Cerebellar nuclear complex (tissue), 1 donor: ENCODE data around the gene CYP26C1.
"Not testable (repeated sequence)": the region's sequence is repeated elsewhere in the genome, so short reads cannot be mapped to it uniquely, and the experiment has no call there.

Source experiments
- DNase-seq, 2 experiments: peaks; one replicate each; lab custom pipeline; 2025; lab: John Stamatoyannopoulos, UW

Gene CYP26C1

DNA sequence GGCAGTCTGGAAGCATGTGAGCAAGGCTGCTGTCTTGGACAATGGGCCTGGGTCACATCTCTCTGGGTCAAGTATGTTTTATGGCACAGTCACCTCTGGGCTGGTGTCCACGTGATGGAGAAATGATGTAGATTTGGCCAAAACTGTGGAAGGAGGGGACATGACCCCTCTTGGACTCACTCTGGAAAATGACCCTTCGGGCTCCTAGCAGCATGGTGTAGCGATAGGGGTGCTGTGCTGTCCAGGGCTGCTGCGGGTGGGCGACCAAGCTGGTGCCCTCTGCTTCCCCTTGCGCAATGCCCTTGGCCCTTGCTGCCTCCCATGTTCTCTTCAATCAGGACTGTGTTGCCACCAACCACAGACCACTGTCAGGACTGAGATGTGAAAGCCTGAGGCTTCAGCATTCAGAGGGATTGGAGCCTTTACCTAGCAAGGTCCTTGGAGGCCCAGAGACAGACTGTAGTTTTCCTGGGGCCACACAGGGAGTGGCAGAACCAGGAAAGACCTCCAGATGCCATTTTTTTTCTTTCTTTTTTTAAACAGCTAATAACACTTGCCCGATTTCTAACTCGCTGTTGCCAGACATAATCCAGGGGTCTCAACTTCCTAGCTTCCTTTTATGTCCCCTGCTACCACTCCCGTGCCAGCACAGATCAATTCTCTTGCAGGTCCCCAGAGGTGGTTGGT is 19.2 kb downstream of the CYP26C1 start:
- no peak for DNase-seq

- no peak for DNase-seq
Measured at GRCh38 chr10:93080350-93081046, 19.9 kb downstream of the CYP26C1 start.

DNA sequence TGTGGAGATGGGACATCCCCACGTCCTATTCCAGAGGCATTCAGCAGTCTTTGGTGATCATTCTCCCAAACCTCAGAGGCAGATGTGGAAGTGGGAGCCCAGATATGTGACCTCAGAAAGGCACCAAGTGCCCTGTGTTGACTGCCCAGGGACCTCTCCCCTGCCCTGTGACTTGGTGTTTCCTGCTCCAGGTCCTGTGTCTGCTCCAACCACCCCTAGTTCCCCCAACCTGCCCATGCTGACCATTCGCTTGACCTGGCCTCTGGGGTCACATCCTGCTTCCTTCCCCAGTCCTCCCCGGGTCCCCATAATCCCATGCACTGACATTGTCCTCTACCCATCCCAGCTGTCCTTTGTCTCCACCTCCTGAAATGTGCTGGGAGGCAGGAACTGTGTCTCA is 20.7 kb downstream of the CYP26C1 start:
- no peak for DNase-seq

DNA sequence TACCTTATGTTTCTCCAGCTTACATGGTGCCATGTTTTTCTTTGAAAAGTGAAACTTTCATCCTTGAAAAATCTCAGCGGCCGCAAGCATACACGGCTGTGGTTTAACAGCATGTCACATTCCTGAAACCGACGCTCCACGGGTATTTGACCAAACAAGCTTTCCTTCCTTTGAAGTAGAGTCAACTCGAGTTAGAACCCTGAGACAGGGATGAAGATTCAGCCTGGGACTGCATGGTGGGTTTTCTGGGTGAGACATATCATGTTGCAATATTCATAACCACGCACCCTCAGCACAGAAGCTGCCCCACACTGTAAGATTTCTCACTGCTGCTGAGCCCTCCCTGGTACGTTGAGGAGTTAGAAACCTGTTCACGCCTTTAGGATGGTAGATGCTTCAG is 21.2 kb downstream of the CYP26C1 start:
- DNase-seq = no peak

DNA sequence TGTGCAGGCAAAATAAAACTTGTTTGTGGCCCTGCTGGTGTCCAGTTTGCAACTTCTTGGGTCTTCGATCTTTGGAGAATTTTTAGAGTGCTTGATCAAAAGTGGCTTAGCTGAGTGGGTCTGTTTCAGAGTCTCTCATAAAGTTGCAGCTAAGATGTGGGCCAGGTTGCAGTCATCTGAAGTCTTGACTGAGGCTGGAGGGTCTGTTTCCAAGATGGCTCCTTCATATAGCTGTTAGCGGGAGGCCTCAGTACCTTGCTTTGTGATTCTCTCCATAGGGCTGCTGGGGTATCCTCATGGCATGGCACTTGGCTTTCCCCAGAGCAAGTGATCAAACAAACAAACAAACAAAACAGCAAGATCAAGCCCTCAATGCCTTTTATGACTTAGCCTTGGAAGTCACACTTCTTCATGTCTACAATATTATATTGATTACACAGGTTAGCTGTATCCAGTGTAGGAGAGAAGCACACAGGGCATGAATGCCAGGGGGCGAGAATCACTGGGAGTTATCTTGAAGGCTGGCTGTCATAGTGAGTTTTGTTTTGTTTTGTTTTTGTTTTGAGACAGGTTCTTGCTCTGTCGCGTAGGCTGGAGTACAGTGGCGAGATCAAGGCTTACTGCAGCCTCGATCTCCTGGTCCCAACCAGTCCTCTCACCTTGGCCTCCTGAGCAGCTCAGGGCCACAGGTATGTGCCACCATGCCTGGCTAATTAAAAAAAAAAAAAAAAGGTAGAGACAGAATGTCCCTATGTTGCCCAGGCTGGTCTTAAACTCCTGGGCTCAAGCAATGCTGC is 23.3 kb downstream of the CYP26C1 start:
- DNase-seq = no peak

DNA sequence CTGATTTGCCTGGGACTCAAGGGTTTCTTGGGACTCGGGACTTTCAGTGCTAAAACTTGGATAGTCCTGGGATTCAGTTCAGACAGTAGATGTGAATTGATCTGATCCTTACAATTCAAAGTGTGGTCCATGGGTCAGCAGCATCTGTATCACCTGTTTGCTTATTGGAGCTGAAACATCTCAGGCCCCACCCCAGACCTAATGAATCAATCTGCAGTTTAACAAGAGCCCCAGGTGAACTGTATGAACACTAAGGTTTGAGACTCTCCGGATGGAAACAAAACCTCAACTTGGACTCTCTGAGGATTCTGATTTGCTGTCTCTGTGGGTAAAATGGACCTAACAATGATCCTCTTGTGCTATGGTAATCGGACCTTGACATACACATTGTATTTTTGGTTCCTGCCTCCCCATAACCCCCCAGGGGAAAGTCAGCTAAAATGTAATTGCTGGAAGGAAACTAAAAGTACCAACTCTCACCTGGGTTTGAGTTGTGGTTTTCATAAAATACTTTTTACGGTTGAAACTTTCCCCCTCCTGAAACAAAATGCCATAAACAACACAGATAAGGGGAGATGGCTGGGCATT is 24.8 kb downstream of the CYP26C1 start:
- no peak for DNase-seq

- DNase-seq = no peak
Measured at GRCh38 chr10:93086289-93086688, 25.7 kb downstream of the CYP26C1 start.

- DNase-seq = no peak
Measured at GRCh38 chr10:93087846-93088245, 27.2 kb downstream of the CYP26C1 start.

GRCh38 chr10:93088466-93088865 is 27.9 kb downstream of the CYP26C1 start:
- DNase-seq = no peak

GRCh38 chr10:93090619-93091018 is 30.0 kb downstream of the CYP26C1 start:
- no peak for DNase-seq

DNA sequence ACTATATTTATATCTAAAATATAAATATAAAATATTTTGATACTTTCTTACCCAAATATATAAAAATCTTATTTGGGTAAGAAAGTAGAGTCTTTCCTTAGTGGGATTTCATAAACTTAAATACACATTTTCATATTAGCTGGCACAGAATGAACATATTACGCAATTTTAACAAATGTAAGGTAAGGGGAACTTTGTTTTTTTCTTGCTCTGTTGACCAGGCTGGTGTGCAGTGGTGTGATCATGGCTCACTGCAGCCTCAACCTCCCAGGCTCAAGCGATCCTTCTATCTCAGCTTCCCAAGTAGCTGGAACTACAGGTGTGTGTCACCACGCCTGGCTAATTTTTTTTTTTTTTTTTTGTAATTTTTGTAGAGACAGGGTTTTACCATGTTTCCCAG is 31.4 kb downstream of the CYP26C1 start:
- no peak for DNase-seq

DNA sequence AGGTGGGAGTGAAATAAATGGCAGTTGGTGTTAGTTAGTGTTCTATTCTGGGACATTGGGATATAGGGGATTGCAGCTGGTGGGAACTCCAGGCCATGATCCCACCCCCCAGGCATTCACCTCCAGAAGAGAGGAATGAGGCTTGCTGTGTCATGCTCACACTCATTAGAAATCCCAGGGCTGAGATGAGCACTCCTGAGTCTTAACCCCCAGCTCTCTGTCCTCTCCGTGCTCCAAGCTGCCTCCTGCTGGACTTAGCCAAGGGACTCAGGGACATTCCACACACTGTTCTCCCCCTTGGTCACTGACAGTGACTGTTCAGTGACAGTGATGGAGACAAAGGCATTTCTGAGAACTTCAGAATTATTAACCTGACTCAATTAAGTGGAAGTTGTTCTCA is 34.6 kb downstream of the CYP26C1 start:
- no peak for DNase-seq

DNA sequence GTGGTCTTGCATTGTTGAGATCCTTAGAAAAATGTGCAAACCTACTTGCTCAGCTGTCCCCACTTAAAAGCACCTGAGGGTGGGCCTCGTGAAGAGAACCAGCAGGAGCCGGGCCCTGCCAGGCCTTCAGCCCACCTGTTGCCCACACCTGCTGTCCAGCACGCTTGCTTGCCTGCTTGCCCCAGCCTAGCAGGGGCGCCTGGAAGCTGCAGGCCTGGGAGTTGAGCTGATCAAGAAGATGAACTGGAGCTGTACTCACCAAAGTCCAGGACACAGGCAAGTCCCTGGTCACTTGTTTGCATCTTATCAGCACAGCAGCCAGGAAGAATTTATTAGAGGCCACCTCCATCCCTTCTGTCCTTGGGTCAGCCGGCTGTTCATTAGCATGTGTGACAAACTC is 36.3 kb downstream of the CYP26C1 start:
- no peak for DNase-seq

DNA sequence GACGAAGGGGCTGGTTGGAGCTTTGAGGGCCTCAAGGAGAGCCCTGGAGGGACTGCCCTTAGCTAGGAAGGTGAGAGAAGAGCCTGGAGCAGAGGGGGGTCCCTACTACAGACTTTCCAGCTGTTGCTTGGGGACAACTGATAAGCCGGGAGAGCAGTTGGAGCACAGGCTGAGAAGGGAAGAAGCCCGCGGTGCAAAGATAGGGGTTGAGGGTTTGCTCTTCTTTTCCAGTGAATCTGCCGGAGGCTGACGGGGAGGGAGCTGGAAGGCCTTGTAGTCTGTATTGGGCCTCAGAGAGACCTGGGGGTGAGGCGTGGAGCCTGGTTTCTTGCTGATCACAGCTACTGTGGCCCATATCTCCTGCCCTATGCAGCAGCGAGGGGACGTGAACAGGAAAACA is 36.8 kb downstream of the CYP26C1 start:
- no peak for DNase-seq

GRCh38 chr10:93098816-93099215 is 38.2 kb downstream of the CYP26C1 start:
- DNase-seq = no peak

DNA sequence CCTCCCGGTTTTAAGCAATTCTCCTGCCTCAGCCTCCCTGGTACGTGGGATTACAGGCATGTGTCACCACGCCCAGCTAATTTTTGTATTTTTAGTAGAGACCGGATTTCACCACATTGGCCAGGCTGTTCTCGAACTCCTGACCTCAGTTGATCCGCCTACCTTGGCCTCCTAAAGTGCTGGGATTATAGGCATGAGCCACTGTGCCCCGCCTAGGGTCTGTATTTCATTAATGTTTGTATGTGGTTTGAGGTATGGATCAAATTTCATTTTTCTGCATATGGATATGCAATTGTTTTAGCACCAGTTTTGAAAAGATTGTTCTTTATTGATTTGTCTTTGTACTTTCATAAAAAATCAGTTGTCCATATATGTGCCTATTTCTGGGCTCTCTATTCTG is 39.1 kb downstream of the CYP26C1 start:
- DNase-seq = no peak

- not testable (repeated sequence) for DNase-seq
Measured at GRCh38 chr10:93101148-93101547, 40.5 kb downstream of the CYP26C1 start.

DNA sequence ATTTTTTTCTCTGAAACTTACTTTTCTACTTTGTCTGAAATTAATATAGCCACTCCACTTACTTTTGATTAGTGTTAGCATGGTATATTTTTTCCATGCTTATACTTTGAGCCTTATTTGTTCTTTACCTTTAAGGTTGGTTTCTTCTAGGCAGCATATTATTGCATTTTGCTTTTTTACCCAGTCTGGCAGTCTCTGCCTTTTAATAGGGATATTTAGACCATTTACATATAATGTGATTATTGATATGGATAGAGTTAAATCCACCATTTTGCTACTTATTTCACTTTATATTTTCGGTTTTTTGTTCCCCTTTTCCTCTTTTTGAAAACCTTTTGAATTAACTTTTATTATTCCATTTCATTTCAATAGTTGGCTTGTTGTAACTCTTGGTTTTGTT is 43.4 kb downstream of the CYP26C1 start:
- DNase-seq = no peak

GRCh38 chr10:93106631-93107072 is 46.1 kb downstream of the CYP26C1 start:
- no peak for DNase-seq

GRCh38 chr10:93110472-93111146 is 50.0 kb downstream of the CYP26C1 start:
- DNase-seq = no peak

- DNase-seq = no peak
Measured at GRCh38 chr10:93113042-93113441, 52.4 kb downstream of the CYP26C1 start.
